CD14-positive monocyte (primary cell): ENCODE results near the gene SH3PXD2A. TPM values are rescaled to one million over a fixed set of nuclear protein-coding genes. Genes with fewer than 3 reads are reported as not detected.

Source experiments
- DNase-seq, 3 donors: peaks; one replicate each; pipeline ENCODE4 v3.0.0-alpha.2; 2011 to 2022
- H2AFZ ChIP-seq: 2 replicates; pipeline ENCODE4 v1.6.0; 2012; ENCODE audit warnings: mild to moderate bottlenecking, low read depth, low read length, inconsistent platforms; ENCODE audit not compliant: insufficient read depth, poor library complexity, severe bottlenecking
- H3K27ac ChIP-seq, 2 donors: 1 replicate in 1 of 2; 2 replicates in 1 of 2; pipeline ENCODE4 v1.5.1; 2012 to 2013; ENCODE audit warnings: low read length in 2 of 2, control low read depth in 1 of 2, inconsistent platforms in 1 of 2, low read depth in 1 of 2, mild to moderate bottlenecking in 1 of 2
- H3K27me3 ChIP-seq, 2 donors: one replicate each; pipeline versions ENCODE4 v1.6.0 to v1.6.1; 2011 to 2013; ENCODE audit warnings: low read length in 2 of 2; ENCODE audit not compliant: control insufficient read depth in 2 of 2, insufficient read depth in 2 of 2
- H3K36me3 ChIP-seq, 2 donors: replicated peaks in 1 of 2; 1 replicate in 1 of 2; 2 replicates in 1 of 2; pipeline versions ENCODE4 v1.5.1 to v1.6.1; 2012 to 2013; ENCODE audit warnings: low read length in 2 of 2, control low read depth in 1 of 2, inconsistent platforms in 1 of 2, mild to moderate bottlenecking in 1 of 2; ENCODE audit not compliant: insufficient read depth in 2 of 2, control insufficient read depth in 1 of 2
- H3K4me1 ChIP-seq, 2 donors: 1 replicate in 1 of 2; 2 replicates in 1 of 2; pipeline versions ENCODE4 v1.5.1 to v1.6.1; 2012 to 2013; ENCODE audit warnings: low read length in 2 of 2, control low read depth in 1 of 2, inconsistent platforms in 1 of 2, mild to moderate bottlenecking in 1 of 2, moderate library complexity in 1 of 2; ENCODE audit not compliant: insufficient read depth in 2 of 2, control insufficient read depth in 1 of 2
- H3K4me2 ChIP-seq: replicated peaks from 2 replicates; pipeline ENCODE3; 2012; ENCODE audit warnings: low read length, moderate library complexity, mild to moderate bottlenecking; ENCODE audit not compliant: poor library complexity, severe bottlenecking; ENCODE audit errors: extremely low read depth
- H3K4me3 ChIP-seq, 3 experiments: fragments of 200-600 bp in 1 of 3; sonication (generic) in 1 of 3; replicated peaks in 1 of 3; 1 replicate in 2 of 3; 2 replicates in 1 of 3; pipeline ENCODE4 v1.5.1; 2011 to 2013; ENCODE audit warnings: low read length in 3 of 3, mild to moderate bottlenecking in 3 of 3, control low read depth in 2 of 3, low read depth in 2 of 3, inconsistent platforms in 1 of 3, moderate library complexity in 1 of 3
- H3K79me2 ChIP-seq: 2 replicates; pipeline ENCODE4 v1.6.0; 2012; ENCODE audit warnings: mild to moderate bottlenecking, control low read depth, inconsistent platforms, low read length, moderate library complexity; ENCODE audit not compliant: insufficient read depth
- H3K9ac ChIP-seq: 2 replicates; pipeline ENCODE4 v1.6.0; 2017; ENCODE audit warnings: low read length, mild to moderate bottlenecking; ENCODE audit not compliant: insufficient read depth, poor library complexity, severe bottlenecking
- H3K9me3 ChIP-seq, 2 donors: replicated peaks in 1 of 2; 1 replicate in 1 of 2; 2 replicates in 1 of 2; pipeline versions ENCODE4 v1.5.1 to v1.6.1; 2012 to 2013; ENCODE audit warnings: low read length in 2 of 2, control low read depth in 1 of 2; ENCODE audit not compliant: control insufficient read depth in 1 of 2, insufficient read depth in 1 of 2
- H4K20me1 ChIP-seq: 2 replicates; pipeline ENCODE4 v1.6.0; 2012; ENCODE audit warnings: mild to moderate bottlenecking, low read length, control low read depth, moderate library complexity; ENCODE audit not compliant: insufficient read depth
- H3K27ac Mint-ChIP-seq, 7 donors: one replicate each; pipeline ENCODE4 v1.8.0; 2020; ENCODE audit warnings: mild to moderate bottlenecking in 7 of 7, mixed read lengths in 7 of 7, moderate library complexity in 6 of 7, inconsistent platforms in 2 of 7
- H3K27me3 Mint-ChIP-seq, 3 donors: one replicate each; pipeline ENCODE4 v1.8.0; 2021 to 2022; ENCODE audit warnings: low read depth in 3 of 3, mild to moderate bottlenecking in 3 of 3, mixed read lengths in 3 of 3, moderate library complexity in 3 of 3, inconsistent platforms in 1 of 3
- H3K36me3 Mint-ChIP-seq, 2 donors: one replicate each; pipeline ENCODE4 v1.8.0; 2020; ENCODE audit warnings: mixed read lengths in 2 of 2, inconsistent platforms in 1 of 2, mild to moderate bottlenecking in 1 of 2
- H3K4me1 Mint-ChIP-seq: one replicate; pipeline ENCODE4 v1.8.0; 2020; ENCODE audit warnings: mild to moderate bottlenecking, mixed read lengths
- H3K4me3 Mint-ChIP-seq, 2 donors: one replicate each; pipeline ENCODE4 v1.8.0; 2020; ENCODE audit warnings: mild to moderate bottlenecking in 2 of 2, mixed read lengths in 2 of 2, moderate library complexity in 1 of 2
- H3K9me3 Mint-ChIP-seq, 7 donors: one replicate each; pipeline ENCODE4 v1.8.0; 2020 to 2022; ENCODE audit warnings: mixed read lengths in 7 of 7, mild to moderate bottlenecking in 6 of 7, moderate library complexity in 6 of 7, inconsistent platforms in 2 of 7
- WGBS: methylation state at CpG from one replicate; pipeline ENCODE4 v1.1.5; 2013; ENCODE audit warnings: missing lambda C conversion rate; ENCODE audit not compliant: insufficient coverage; 5-methylcytosine and 5-hydroxymethylcytosine counted together
- intact Hi-C, 2 donors: fragments of 100-400 bp; cut with micrococcal nuclease; formaldehyde crosslinking; loops; one replicate each; pipeline versions ENCODE4 v1.15.0 to v1.15.1; 2023
- polyA plus RNA-seq, 3 donors: library from polyadenylated mRNA; depleted of rRNA in 1 of 3; unstranded in 2 of 3; stranded (reverse) in 1 of 3; fragments of 300-500 nt in 2 of 3; fragments of >200 nt in 1 of 3; fragmentation: Illumina TruSeq in 2 of 3; gene quantifications; 1 replicate in 2 of 3; 2 replicates in 1 of 3; pipeline ENCODE4 v1.2.3, GENCODE V29; 2012 to 2021
- TF ChIP-seq, protein P1 (sequence below): fragments of 200-600 bp; IDR thresholded peaks from one replicate; pipeline ENCODE4 v1.8.0; 2022; ENCODE audit warnings: antibody characterized with exemption, mild to moderate bottlenecking

SH3PXD2A gene
- polyA plus RNA-seq, 3 donors: 0.01 to 0.76 (median 0.05) TPM

DNA sequence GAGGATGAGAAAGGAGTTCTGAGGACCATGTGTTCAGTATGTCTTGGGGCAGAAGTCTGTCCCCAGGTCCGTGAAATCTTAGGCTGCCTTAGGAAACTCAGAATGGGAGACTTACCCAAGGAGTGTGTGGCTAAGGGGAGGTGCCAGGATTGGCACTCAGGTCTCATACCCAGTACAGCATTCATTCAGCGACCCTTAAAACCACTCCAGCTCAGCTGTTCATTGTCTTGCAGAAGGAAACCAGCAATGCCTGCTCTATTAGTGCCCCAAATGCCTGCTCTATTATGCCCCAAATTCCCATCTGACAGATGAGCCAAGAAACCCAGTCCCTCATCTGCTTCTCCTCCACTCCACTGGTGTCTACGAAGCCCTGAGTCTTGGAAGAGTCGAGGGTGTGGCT, 214.1 kb downstream of the SH3PXD2A start:
- Histone ChIP-seq H4K20me1 (no peaks in the 10 kb centered on the region), H3K27ac (no peak overlapping the region), H3K79me2 (no peaks in the 10 kb centered on the region), H3K9me3 (no peaks in the 10 kb centered on the region), H3K27me3 (no peaks in the 10 kb centered on the region), H3K4me1 (peaks cover 18 to 22% of the 10 kb centered on the region in 2 donors), H3K4me2 (no peak overlapping the region), H3K36me3 (no peaks in the 10 kb centered on the region), H3K9ac (no peak overlapping the region), H3K4me3 (no peak overlapping the region), H2AFZ (no peak overlapping the region)
- TF ChIP-seq, protein P1, sequence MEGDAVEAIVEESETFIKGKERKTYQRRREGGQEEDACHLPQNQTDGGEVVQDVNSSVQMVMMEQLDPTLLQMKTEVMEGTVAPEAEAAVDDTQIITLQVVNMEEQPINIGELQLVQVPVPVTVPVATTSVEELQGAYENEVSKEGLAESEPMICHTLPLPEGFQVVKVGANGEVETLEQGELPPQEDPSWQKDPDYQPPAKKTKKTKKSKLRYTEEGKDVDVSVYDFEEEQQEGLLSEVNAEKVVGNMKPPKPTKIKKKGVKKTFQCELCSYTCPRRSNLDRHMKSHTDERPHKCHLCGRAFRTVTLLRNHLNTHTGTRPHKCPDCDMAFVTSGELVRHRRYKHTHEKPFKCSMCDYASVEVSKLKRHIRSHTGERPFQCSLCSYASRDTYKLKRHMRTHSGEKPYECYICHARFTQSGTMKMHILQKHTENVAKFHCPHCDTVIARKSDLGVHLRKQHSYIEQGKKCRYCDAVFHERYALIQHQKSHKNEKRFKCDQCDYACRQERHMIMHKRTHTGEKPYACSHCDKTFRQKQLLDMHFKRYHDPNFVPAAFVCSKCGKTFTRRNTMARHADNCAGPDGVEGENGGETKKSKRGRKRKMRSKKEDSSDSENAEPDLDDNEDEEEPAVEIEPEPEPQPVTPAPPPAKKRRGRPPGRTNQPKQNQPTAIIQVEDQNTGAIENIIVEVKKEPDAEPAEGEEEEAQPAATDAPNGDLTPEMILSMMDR: no peak
- intact Hi-C loops: no loop called here
- no peak for DNase-seq
- 100% methylated on average over 1 of the region's 4 CpGs for WGBS
- Mint-ChIP-seq H3K36me3 (no peaks in the 10 kb centered on the region), H3K4me1 (peaks cover 18% of the 10 kb centered on the region), H3K4me3 (no peak overlapping the region), H3K27ac (no peak overlapping the region), H3K27me3 (peaks cover 0 to 9% (median 2%) of the 10 kb centered on the region in 3 donors), H3K9me3 (no peaks in the 10 kb centered on the region)

DNA sequence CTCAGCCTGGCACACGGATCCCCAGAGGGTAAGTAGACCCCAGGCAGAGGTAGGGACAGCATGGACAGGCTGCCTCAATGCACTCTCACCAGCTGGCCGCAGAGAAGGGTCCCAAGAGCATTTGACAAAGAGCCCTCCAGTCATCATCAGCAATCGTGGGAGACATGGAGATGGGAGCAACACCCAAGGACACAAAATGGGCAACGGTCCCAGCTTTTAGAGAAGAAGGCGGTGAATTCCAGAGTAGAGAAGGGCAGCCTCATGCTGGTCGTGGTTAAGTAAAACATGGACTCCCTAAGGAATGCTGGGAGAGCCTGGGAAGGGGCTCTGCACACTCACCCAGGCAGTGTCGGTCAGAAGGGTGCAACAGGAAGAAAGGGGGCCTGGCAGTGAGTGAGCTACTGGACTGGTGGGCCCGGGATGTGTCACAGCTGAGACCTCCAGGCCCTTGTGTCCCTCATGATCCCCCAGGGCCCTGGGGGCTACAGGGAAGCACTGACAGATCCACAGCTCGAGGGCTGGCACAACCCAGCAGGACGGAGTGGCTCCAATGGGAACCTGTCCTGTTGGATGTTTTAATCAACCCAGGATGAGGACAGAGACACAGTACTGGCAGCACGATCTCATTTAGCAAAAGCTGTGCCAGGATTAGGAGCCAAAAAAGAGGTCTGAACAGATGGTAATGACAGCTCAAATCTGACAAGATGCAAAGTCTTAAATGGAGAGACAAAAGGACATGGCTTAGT, 214.8 kb downstream of the SH3PXD2A start:
- H3K9me3 Mint-ChIP-seq: no peaks in the 10 kb centered on the region
- WGBS: 94% methylated on average over 8 of the region's 11 CpGs
- H3K36me3 ChIP-seq: no peaks in the 10 kb centered on the region

More for the DNA sequence above, 214.8 kb downstream of the SH3PXD2A start:
- intact Hi-C loops: no loop called here
- H3K9me3 ChIP-seq: no peaks in the 10 kb centered on the region
- peaks cover 0 to 9% (median 2%) of the 10 kb centered on the region in 3 donors for H3K27me3 Mint-ChIP-seq
- peaks cover 11% of the 10 kb centered on the region for H3K4me1 Mint-ChIP-seq
- H3K27ac Mint-ChIP-seq: no peak overlapping the region
- H3K4me1 ChIP-seq: peaks cover 13 to 14% of the 10 kb centered on the region in 2 donors
- no peaks in the 10 kb centered on the region for H3K36me3 Mint-ChIP-seq
- TF ChIP-seq, protein P1: no peak
- H2AFZ ChIP-seq: no peak overlapping the region
- H3K9ac ChIP-seq: no peak overlapping the region
- no peak for DNase-seq
- no peak overlapping the region for H3K4me3 ChIP-seq
- no peaks in the 10 kb centered on the region for H4K20me1 ChIP-seq
- no peak overlapping the region for H3K4me3 Mint-ChIP-seq
- no peaks in the 10 kb centered on the region for H3K27me3 ChIP-seq
- no peak overlapping the region for H3K27ac ChIP-seq
- H3K79me2 ChIP-seq: no peaks in the 10 kb centered on the region
- H3K4me2 ChIP-seq: no peak overlapping the region
